Panc1 (cell line): Measurements from ENCODE around the gene HM13.

Experiments used
- CTCF ChIP-seq: fragments of 450-650 bp; IDR thresholded peaks from 2 replicates; pipeline ENCODE4 v1.5.1; 2017; ENCODE audit warnings: mild to moderate bottlenecking
- POLR2AphosphoS5 ChIP-seq: IDR thresholded peaks from 2 replicates; pipeline ENCODE4 v1.6.1; 2012; ENCODE audit warnings: mild to moderate bottlenecking, low read depth, low read length, moderate library complexity

GRCh38 chr20:31543966-31544598 is 29.8 kb downstream of the HM13 start:
- TF ChIP-seq POLR2AphosphoS5 (no peak), CTCF (no peak)
